ENCODE measurements around the gene CACNB1. TPM values are rescaled to one million over a fixed set of nuclear protein-coding genes. Genes with fewer than 3 reads are reported as not detected.
A peak's percentile ranks its signal among the peaks of the same experiment; 100 is the strongest.

The CACNB1 gene
- total RNA-seq (1 to 10 TPM in 8 of 9 donors, under 1 TPM in 1; 0.85 to 9.1 (median 5.6) TPM), polyA plus RNA-seq (10 to 100 TPM in 2 of 3 donors, 1 to 10 TPM in 1; 3.8 to 28.8 (median 10.5) TPM)
- long read RNA-seq, donor 1: 0 reads
- long read RNA-seq, donor 2, partial matches to known transcripts: 837 of 1,515 reads
- long read RNA-seq, donor 2, other reads (novel, unspliced or antisense): 678 of 1,515 reads
- long read RNA-seq, donor 3: 0 reads
- long read RNA-seq, donor 4: 0 reads
- long read RNA-seq, donor 5, partial matches to known transcripts: 1 of 3 reads
- long read RNA-seq, donor 5, other reads (novel, unspliced or antisense): 2 of 3 reads
- long read RNA-seq, donor 6, partial matches to known transcripts: 0 of 1 reads
- long read RNA-seq, donor 6, other reads (novel, unspliced or antisense): 0 of 1 reads
- long read RNA-seq, donor 7, partial matches to known transcripts: 1,566 of 1,572 reads
- long read RNA-seq, donor 7, other reads (novel, unspliced or antisense): 6 of 1,572 reads
- long read RNA-seq, donor 8: 0 reads
- long read RNA-seq, donor 9, partial matches to known transcripts: 2,072 of 3,039 reads
- long read RNA-seq, donor 9, other reads (novel, unspliced or antisense): 966 of 3,039 reads
- long read RNA-seq, donor 10: 0 reads

- peaks cover 27 to 35% of the 10 kb centered on the region in 2 donors for H3K4me1 ChIP-seq (replicated peaks in 1 of 2)
Observed at GRCh38 chr17:39197380-39198185, at the start of gene CACNB1. TSS of gene CACNB1 (minus strand) at chr17:39197669. CDS start at chr17:39197495, 174 bp downstream.

DNA sequence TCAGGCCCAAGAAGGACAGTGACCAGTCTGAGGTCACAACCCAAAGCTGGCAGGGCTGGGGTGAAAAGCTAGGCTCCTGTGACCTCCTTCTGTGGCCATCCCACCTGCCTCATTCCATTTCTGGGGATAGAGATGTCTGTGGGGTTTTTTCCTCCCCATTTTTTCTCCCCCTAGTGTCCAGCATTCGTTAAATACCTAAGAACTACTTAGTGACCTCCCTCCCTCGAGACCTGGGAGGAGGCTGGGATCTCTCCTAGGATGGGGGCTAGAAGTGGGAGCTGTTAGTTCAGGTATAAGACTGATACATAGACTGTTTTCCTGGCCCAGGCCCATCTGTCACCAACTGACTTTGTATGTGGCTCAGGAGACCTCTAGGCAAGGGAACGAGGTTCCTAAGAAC, 48.8 kb upstream of the CACNB1 start:
- Histone ChIP-seq H3K4me3 (no peak overlapping the region), H3K36me3 (replicated peaks in 1 of 2) (no peaks in the 10 kb centered on the region), H3K4me1 (replicated peaks in 1 of 2) (no peaks in the 10 kb centered on the region), H3K27ac (no peak overlapping the region), H3K9me3 (replicated peaks in 1 of 3) (no peaks in the 10 kb centered on the region), H3K27me3 (no peaks in the 10 kb centered on the region)
- TF ChIP-seq, protein P1, sequence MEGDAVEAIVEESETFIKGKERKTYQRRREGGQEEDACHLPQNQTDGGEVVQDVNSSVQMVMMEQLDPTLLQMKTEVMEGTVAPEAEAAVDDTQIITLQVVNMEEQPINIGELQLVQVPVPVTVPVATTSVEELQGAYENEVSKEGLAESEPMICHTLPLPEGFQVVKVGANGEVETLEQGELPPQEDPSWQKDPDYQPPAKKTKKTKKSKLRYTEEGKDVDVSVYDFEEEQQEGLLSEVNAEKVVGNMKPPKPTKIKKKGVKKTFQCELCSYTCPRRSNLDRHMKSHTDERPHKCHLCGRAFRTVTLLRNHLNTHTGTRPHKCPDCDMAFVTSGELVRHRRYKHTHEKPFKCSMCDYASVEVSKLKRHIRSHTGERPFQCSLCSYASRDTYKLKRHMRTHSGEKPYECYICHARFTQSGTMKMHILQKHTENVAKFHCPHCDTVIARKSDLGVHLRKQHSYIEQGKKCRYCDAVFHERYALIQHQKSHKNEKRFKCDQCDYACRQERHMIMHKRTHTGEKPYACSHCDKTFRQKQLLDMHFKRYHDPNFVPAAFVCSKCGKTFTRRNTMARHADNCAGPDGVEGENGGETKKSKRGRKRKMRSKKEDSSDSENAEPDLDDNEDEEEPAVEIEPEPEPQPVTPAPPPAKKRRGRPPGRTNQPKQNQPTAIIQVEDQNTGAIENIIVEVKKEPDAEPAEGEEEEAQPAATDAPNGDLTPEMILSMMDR (IDR thresholded peaks at IDR 0.05): no peak
- no peak for TF ChIP-seq POLR2A (IDR thresholded peaks at IDR 0.05)
- no peak for DNase-seq
- intact Hi-C loops (cut with DNase I): no loop called here
- 38 to 48% (median 43%) methylated on average over 3 of the region's 3 CpGs for WGBS, 4 donors

More at GRCh38 chr17:39197380-39198185, at the start of gene CACNB1:
- Histone ChIP-seq H3K4me3 (peak within 1 kb of the TSS in 3 of 4 donors; percentile 16 to 77 (median 44)), H3K9me3 (replicated peaks in 1 of 3) (no peaks in the 10 kb centered on the region), H3K27ac (peak within 1 kb of the TSS in 3 of 5 donors; percentile 4 to 96 (median 79)), H3K36me3 (replicated peaks in 1 of 2) (peaks cover 0 to 16% of the 10 kb centered on the region in 2 donors), H3K27me3 (no peaks in the 10 kb centered on the region)
- intact Hi-C loops (cut with DNase I): no loop called here
- TF ChIP-seq POLR2A (IDR thresholded peaks at IDR 0.05): peak; percentile 15 to 58
- TF ChIP-seq, protein P1 (IDR thresholded peaks at IDR 0.05): no peak
- 0 to 1% (median 1%) methylated on average over 11 to 55 of the region's 55 CpGs; no CpG with 5 or more reads in 1 of the 4 donors for WGBS, 4 donors
- peak; percentile 72 to 83 (median 76) for DNase-seq

DNA sequence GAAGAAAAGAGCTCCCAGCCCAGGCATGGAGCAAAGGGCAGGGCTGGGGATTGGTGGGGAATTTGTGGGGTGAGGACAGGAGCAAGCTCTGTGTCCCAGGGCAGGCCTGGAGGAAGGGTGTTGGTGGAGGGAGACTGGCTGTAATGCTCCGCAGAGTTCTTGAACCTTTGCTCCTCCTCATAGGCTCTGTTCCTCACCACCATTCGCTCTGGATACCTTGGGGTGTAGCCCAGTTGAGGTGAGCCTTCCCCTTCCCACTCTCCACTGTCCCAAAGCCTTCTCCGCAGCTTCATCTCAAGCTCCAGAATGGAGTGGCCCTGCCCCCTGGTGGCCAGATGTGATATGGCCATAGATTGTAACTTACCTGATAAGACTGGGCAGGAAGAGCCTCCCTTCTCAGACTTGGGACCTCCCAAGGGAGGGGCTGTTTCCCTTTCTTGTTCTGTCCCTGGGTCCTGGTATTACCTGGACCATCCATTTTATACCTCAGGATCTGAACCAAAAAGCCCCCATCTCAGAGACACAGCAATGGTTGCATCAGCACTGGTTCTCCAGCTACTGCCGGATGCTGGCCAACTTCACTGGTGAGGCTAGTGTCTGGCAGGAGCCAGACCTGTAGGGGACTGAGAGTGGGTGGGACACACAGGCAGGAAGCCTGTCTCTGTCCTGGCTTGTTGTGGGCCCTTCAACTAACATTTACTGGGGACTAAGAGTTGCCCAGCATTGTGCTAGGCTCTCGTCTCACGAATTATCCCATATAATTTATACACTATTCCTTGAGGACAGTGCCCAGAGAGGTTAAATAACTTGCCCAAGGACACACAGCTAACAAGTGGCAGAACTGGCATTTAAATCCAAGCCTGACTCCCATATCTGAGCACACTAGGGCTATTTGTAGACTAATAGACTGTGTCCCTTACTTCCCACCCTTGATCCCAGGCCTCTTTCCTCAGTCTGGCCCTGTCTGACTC, 47.4 kb upstream of the CACNB1 start:
- Histone ChIP-seq H3K27ac (no peak overlapping the region), H3K4me3 (no peak overlapping the region), H3K27me3 (no peaks in the 10 kb centered on the region), H3K36me3 (replicated peaks in 1 of 2) (no peaks in the 10 kb centered on the region), H3K9me3 (replicated peaks in 1 of 3) (no peaks in the 10 kb centered on the region), H3K4me1 (replicated peaks in 1 of 2) (no peaks in the 10 kb centered on the region)
- TF ChIP-seq, protein P1 (IDR thresholded peaks at IDR 0.05): peak; percentile 87 to 98 (median 93)
- TF ChIP-seq POLR2A (IDR thresholded peaks at IDR 0.05): no peak
- 30 to 40% (median 35%) methylated on average over 6 of the region's 6 CpGs for WGBS, 4 donors
- intact Hi-C loops (cut with DNase I): loop anchor here (5.0 kb wide), 1 partner anchor 38 kb away; no protein-coding TSS in a partner anchor
- DNase-seq: peak; percentile 80 to 96 (median 90)

Measured in adrenal gland (tissue), 19 donors.